ENCODE results near the gene ITGA5.
A peak's percentile ranks its signal among the peaks of the same experiment; 100 is the strongest.
"Not testable (repeated sequence)": the region's sequence is repeated elsewhere in the genome, so short reads cannot be mapped to it uniquely, and the experiment has no call there.

ITGA5 gene

GRCh38 chr12:54370171-54370730 lies 48.8 kb downstream of the ITGA5 start:
- peak; percentile 87 for DNase-seq (ENCODE audit: low spot score)

GRCh38 chr12:54369597-54370131 lies 49.4 kb downstream of the ITGA5 start:
- DNase-seq (ENCODE audit: low spot score), result no peak

GRCh38 chr12:54368709-54369596 lies 50.1 kb downstream of the ITGA5 start:
- DNase-seq (ENCODE audit: low spot score), result peak; percentile 83

- no peak for DNase-seq (ENCODE audit: low spot score)
These were observed 50.9 kb downstream of the ITGA5 start for GRCh38 chr12:54368025-54368708.

- DNase-seq (ENCODE audit: low spot score), result no peak
These were observed 54.7 kb downstream of the ITGA5 start, which contains the start of gene GPR84 for GRCh38 chr12:54364413-54364812. GPR84 (minus strand) TSS chr12:54364486; CDS start chr12:54363851, 635 bp downstream.

- no peak for DNase-seq (ENCODE audit: low spot score)
These were observed 55.4 kb downstream of the ITGA5 start for GRCh38 chr12:54363618-54364017.

GRCh38 chr12:54363047-54363446 lies 56.0 kb downstream of the ITGA5 start:
- DNase-seq (ENCODE audit: low spot score), result no peak

- peak; percentile 78 for DNase-seq (ENCODE audit: low spot score)
These were observed 58.2 kb downstream of the ITGA5 start for GRCh38 chr12:54360717-54361456.

GRCh38 chr12:54359762-54360351 lies 59.2 kb downstream of the ITGA5 start:
- no peak for DNase-seq (ENCODE audit: low spot score)

GRCh38 chr12:54358945-54359761 lies 59.9 kb downstream of the ITGA5 start:
- DNase-seq (ENCODE audit: low spot score), result peak; percentile 99

GRCh38 chr12:54358191-54358944 lies 60.7 kb downstream of the ITGA5 start:
- DNase-seq (ENCODE audit: low spot score), result no peak

GRCh38 chr12:54357506-54358190 lies 61.4 kb downstream of the ITGA5 start:
- DNase-seq (ENCODE audit: low spot score), result no peak

- no peak for DNase-seq (ENCODE audit: low spot score)
These were observed 62.1 kb downstream of the ITGA5 start for GRCh38 chr12:54356951-54357356.

- DNase-seq (ENCODE audit: low spot score), result no peak
These were observed 62.8 kb downstream of the ITGA5 start for GRCh38 chr12:54356228-54356627.

- no peak for DNase-seq (ENCODE audit: low spot score)
These were observed 63.8 kb downstream of the ITGA5 start for GRCh38 chr12:54355104-54355815.

- DNase-seq (ENCODE audit: low spot score), result not testable (repeated sequence)
These were observed 64.8 kb downstream of the ITGA5 start for GRCh38 chr12:54354271-54354670.

- peak; percentile 34 for DNase-seq (ENCODE audit: low spot score)
These were observed 65.9 kb downstream of the ITGA5 start for GRCh38 chr12:54352891-54353874.

Measured in kidney tubule cell (primary cell).